ENCODE data around the gene OGFR.
A peak's percentile ranks its signal among the peaks of the same experiment; 100 is the strongest.

OGFR gene

DNA sequence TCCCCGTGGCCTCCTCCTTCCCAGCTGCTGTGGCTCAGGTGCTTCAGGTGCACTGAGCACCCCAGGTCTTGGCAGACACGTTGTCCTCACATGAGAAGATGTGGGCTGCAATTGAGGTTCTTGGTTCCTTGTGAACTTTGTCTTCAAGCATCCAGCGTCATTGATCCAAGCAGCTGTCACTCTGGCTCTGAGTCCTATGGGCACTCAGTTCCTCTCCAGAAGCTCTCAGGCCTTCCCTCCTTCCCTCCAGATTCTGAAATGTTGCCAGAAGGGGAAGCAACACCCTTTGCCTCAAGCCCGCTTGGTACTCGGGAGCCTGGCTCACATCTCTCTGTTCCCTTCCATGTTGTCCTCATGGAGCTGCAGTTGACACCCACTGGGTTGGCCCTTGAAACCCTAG is 16.8 kb upstream of the OGFR start:
- Histone ChIP-seq H3K36me3 (no peaks in the 10 kb centered on the region), H3K9me3 (ENCODE audit: severe bottlenecking) (no peaks in the 10 kb centered on the region), H3K27me3 (ENCODE audit: insufficient read depth, low read depth, severe bottlenecking) (no peaks in the 10 kb centered on the region), H3K4me3 (ENCODE audit: low read depth, low read length) (no peak overlapping the region), H3K27ac (no peak overlapping the region)
- DNase-seq = no peak
- TF ChIP-seq, protein P1, sequence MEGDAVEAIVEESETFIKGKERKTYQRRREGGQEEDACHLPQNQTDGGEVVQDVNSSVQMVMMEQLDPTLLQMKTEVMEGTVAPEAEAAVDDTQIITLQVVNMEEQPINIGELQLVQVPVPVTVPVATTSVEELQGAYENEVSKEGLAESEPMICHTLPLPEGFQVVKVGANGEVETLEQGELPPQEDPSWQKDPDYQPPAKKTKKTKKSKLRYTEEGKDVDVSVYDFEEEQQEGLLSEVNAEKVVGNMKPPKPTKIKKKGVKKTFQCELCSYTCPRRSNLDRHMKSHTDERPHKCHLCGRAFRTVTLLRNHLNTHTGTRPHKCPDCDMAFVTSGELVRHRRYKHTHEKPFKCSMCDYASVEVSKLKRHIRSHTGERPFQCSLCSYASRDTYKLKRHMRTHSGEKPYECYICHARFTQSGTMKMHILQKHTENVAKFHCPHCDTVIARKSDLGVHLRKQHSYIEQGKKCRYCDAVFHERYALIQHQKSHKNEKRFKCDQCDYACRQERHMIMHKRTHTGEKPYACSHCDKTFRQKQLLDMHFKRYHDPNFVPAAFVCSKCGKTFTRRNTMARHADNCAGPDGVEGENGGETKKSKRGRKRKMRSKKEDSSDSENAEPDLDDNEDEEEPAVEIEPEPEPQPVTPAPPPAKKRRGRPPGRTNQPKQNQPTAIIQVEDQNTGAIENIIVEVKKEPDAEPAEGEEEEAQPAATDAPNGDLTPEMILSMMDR (IDR thresholded peaks at IDR 0.05; ENCODE audit: low read depth, low read length) = no peak

DNA sequence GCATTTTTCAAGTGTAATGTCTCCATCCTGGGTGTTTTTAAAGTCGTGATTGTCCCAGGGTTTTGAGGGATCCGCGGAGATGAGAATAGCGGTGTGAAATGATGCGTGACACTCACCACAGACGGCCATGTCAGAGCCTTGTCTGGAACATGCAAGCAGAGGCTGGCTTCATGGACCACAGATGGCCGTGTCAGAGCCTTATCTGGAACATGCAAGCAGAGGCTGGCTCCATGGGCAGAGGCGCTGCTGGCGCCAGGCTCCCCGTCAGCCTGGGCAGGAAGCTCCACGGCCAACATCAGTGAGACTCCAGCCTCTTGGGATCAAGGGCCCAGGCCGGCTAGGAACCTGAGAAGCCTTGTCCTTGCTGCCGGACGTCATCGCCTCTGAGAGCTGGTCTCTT is 16.0 kb upstream of the OGFR start:
- H3K36me3 ChIP-seq = no peaks in the 10 kb centered on the region
- no peaks in the 10 kb centered on the region for H3K9me3 ChIP-seq (ENCODE audit: severe bottlenecking)
- H3K4me3 ChIP-seq (ENCODE audit: low read depth, low read length) = no peak overlapping the region
- no peaks in the 10 kb centered on the region for H3K27me3 ChIP-seq (ENCODE audit: insufficient read depth, low read depth, severe bottlenecking)
- no peak overlapping the region for H3K27ac ChIP-seq
- no peak for DNase-seq
- TF ChIP-seq, protein P1 (IDR thresholded peaks at IDR 0.05; ENCODE audit: low read depth, low read length) = no peak

DNA sequence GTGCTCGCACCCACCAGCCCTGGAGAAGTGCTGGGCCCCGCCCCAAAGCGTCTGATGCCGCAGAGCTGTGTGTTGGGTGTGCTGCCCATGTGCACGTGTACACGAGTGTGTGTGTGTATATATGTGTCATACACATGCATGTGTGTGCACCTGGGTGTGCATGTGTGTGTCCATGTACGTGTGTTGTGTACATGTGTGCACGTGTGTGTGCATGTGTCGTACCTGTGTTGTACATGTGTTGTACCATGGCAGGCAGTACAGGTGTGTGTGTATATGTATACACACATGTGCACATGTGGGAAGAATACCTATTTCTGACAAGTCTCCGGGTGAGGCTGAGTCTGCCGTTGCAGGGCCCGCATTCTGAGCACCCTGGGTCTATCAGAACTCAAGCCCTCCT is 14.6 kb upstream of the OGFR start:
- Histone ChIP-seq H3K27me3 (ENCODE audit: insufficient read depth, low read depth, severe bottlenecking) (no peaks in the 10 kb centered on the region), H3K4me3 (ENCODE audit: low read depth, low read length) (no peak overlapping the region), H3K9me3 (ENCODE audit: severe bottlenecking) (no peaks in the 10 kb centered on the region), H3K27ac (no peak overlapping the region), H3K36me3 (no peaks in the 10 kb centered on the region; the same call in 1 of the 2 replicates)
- TF ChIP-seq, protein P1 (IDR thresholded peaks at IDR 0.05; ENCODE audit: low read depth, low read length) = no peak
- DNase-seq = no peak

DNA sequence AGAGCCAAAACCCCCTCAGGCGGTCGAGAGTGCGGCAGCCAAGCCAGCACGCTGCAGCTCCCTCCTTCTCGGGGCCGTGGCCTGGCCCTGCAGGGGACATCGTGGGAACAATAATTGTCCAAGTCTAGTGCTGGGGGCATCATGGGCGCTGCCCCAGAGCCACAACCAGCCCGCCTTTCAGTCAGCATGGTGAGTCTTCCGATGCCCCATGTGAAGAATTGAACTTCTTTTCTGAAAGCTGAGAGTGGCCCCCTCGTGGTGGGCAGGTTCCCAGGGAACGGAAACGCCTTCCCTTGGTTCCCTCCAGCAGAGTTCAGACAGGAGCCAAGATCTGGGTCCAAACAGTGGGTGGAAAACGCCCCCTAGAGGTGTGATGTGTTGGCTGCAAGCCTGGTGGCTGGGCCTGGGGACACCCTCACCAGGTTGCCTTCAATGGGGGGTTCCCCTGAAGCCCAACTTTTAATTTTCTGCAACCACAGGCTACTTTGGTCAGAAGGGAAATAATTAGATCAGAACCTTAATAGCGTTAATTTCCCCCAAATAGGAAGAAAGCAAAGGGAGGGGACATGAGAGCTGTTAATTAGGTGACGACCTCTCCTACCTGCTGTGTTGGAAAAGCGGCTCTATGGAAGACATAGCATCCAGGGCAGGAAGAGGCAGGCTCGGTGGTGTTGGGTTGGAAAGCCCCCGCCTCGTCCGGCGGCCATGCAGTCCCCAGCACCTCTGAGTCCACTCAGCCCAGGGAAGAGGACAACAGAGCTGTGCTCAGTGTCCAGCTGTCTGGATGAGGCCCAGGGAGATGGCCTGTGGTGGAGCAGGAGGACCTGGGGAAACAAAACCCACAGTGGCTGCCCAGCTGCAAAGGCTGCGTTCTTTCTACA is 13.1 kb upstream of the OGFR start:
- TF ChIP-seq, protein P1 (IDR thresholded peaks at IDR 0.05; ENCODE audit: low read depth, low read length) = peak; percentile 97
- Histone ChIP-seq H3K27me3 (ENCODE audit: insufficient read depth, low read depth, severe bottlenecking) (no peaks in the 10 kb centered on the region), H3K27ac (0 out of 2 replicates have a peak overlapping the region, but pooled peaks have one; percentile 36), H3K36me3 (no peaks in the 10 kb centered on the region; the same call in 1 of the 2 replicates), H3K9me3 (ENCODE audit: severe bottlenecking) (no peaks in the 10 kb centered on the region), H3K4me3 (ENCODE audit: low read depth, low read length) (no peak overlapping the region)
- peak; percentile 92 for DNase-seq

DNA sequence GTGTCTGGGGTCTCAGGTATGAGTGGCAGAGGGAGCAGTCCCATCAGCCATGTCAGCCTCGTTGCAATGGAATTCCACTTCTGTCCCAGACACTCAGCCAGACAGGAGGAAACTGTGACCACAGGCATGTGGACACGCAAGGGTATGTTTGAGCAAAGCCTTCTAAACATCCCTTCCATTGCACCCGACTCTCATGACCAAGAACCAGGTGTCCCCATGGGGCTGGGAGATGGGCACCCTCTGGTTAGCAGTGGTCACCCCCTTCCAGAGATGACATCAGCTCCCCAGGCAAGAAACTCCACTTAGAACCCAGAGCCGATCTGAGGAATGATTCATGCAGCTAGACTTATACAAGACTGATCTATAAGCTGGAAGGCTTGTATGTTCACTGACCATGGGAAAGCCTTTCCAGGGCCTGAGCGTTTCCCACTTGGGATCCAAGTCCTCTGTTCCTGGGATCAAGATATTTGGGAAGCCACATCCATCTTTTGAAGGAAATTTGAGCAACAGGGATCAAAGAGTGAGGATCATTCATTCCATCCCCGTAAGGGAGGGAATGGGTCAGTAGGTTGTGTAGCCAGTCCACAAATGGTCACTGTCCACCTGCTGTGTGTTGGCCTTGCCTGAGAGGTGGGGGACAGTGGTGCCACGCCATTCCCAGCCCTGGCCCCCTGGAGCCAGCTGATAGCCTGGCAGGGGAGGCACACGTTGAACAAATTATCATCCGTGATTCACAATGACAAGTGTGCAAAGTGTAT is 12.3 kb upstream of the OGFR start:
- Histone ChIP-seq H3K4me3 (ENCODE audit: low read depth, low read length) (no peak overlapping the region), H3K27me3 (ENCODE audit: insufficient read depth, low read depth, severe bottlenecking) (no peaks in the 10 kb centered on the region), H3K9me3 (ENCODE audit: severe bottlenecking) (no peaks in the 10 kb centered on the region), H3K36me3 (peaks cover 4% of the 10 kb centered on the region), H3K27ac (no peak overlapping the region)
- TF ChIP-seq, protein P1 (IDR thresholded peaks at IDR 0.05; ENCODE audit: low read depth, low read length) = no peak
- DNase-seq = no peak
